Measurements from ENCODE around the gene COL8A1. TPM values are rescaled to one million over a fixed set of nuclear protein-coding genes. Genes with fewer than 3 reads are reported as not detected.
A peak's percentile ranks its signal among the peaks of the same experiment; 100 is the strongest.

The COL8A1 gene
- polyA plus RNA-seq, 1 donor: 6.6 TPM

- Histone ChIP-seq H3K9me3 (ENCODE audit: control insufficient read depth, low read depth, low read length) (no peaks in the 10 kb centered on the region), H3K27me3 (ENCODE audit: control insufficient read depth, insufficient read depth, low read length) (no peaks in the 10 kb centered on the region), H3K4me1 (ENCODE audit: control insufficient read depth, insufficient read depth, low read length) (no peaks in the 10 kb centered on the region), H3K36me3 (ENCODE audit: control insufficient read depth, insufficient read depth, low read length) (no peaks in the 10 kb centered on the region), H3K4me3 (ENCODE audit: low read length) (no peak overlapping the region), H3K27ac (ENCODE audit: low read length) (no peak overlapping the region)
- WGBS (ENCODE audit: insufficient coverage, low lambda C conversion rate): no CpG with 5 or more reads among the region's 1 CpG
- DNase-seq: no peak
Observed at GRCh38 chr3:99686469-99686868, 48.1 kb downstream of the COL8A1 start.

GRCh38 chr3:99686955-99687612, 48.7 kb downstream of the COL8A1 start:
- Histone ChIP-seq H3K36me3 (ENCODE audit: control insufficient read depth, insufficient read depth, low read length) (no peaks in the 10 kb centered on the region), H3K4me1 (ENCODE audit: control insufficient read depth, insufficient read depth, low read length) (no peaks in the 10 kb centered on the region), H3K27ac (ENCODE audit: low read length) (no peak overlapping the region), H3K4me3 (ENCODE audit: low read length) (no peak overlapping the region), H3K9me3 (ENCODE audit: control insufficient read depth, low read depth, low read length) (no peaks in the 10 kb centered on the region), H3K27me3 (ENCODE audit: control insufficient read depth, insufficient read depth, low read length) (no peaks in the 10 kb centered on the region)
- WGBS (ENCODE audit: insufficient coverage, low lambda C conversion rate): no CpG with 5 or more reads among the region's 8 CpGs
- peak in 1 of 2 donors; percentile 12 for DNase-seq

- no peaks in the 10 kb centered on the region for H3K27me3 ChIP-seq (ENCODE audit: control insufficient read depth, insufficient read depth, low read length)
- no peak for DNase-seq
- H3K4me3 ChIP-seq (ENCODE audit: low read length): no peak overlapping the region
- WGBS (ENCODE audit: insufficient coverage, low lambda C conversion rate): 20% methylated on average over 1 of the region's 4 CpGs
- no peaks in the 10 kb centered on the region for H3K36me3 ChIP-seq (ENCODE audit: control insufficient read depth, insufficient read depth, low read length)
- no peaks in the 10 kb centered on the region for H3K4me1 ChIP-seq (ENCODE audit: control insufficient read depth, insufficient read depth, low read length)
- H3K9me3 ChIP-seq (ENCODE audit: control insufficient read depth, low read depth, low read length): no peaks in the 10 kb centered on the region
- H3K27ac ChIP-seq (ENCODE audit: low read length): no peak overlapping the region
Observed at GRCh38 chr3:99690761-99691369, 52.5 kb downstream of the COL8A1 start.

- H3K4me3 ChIP-seq (ENCODE audit: low read length): no peak overlapping the region
Observed at GRCh38 chr3:99693636-99694035, 55.2 kb downstream of the COL8A1 start.

GRCh38 chr3:99696497-99696896, 58.1 kb downstream of the COL8A1 start:
- no peak overlapping the region for H3K27ac ChIP-seq (ENCODE audit: low read length)
- DNase-seq: no peak
- no peak overlapping the region for H3K4me3 ChIP-seq (ENCODE audit: low read length)
- H3K4me1 ChIP-seq (ENCODE audit: control insufficient read depth, insufficient read depth, low read length): no peaks in the 10 kb centered on the region
- no peaks in the 10 kb centered on the region for H3K9me3 ChIP-seq (ENCODE audit: control insufficient read depth, low read depth, low read length)
- WGBS (ENCODE audit: insufficient coverage, low lambda C conversion rate): 100% methylated on average over 2 of the region's 5 CpGs
- H3K36me3 ChIP-seq (ENCODE audit: control insufficient read depth, insufficient read depth, low read length): no peaks in the 10 kb centered on the region
- no peaks in the 10 kb centered on the region for H3K27me3 ChIP-seq (ENCODE audit: control insufficient read depth, insufficient read depth, low read length)

More at GRCh38 chr3:99693636-99694035, 55.2 kb downstream of the COL8A1 start:
- no peak for DNase-seq
- no peaks in the 10 kb centered on the region for H3K9me3 ChIP-seq (ENCODE audit: control insufficient read depth, low read depth, low read length)
- H3K36me3 ChIP-seq (ENCODE audit: control insufficient read depth, insufficient read depth, low read length): no peaks in the 10 kb centered on the region
- H3K27ac ChIP-seq (ENCODE audit: low read length): no peak overlapping the region
- 64% methylated on average over 2 of the region's 2 CpGs for WGBS (ENCODE audit: insufficient coverage, low lambda C conversion rate)
- no peaks in the 10 kb centered on the region for H3K27me3 ChIP-seq (ENCODE audit: control insufficient read depth, insufficient read depth, low read length)
- H3K4me1 ChIP-seq (ENCODE audit: control insufficient read depth, insufficient read depth, low read length): no peaks in the 10 kb centered on the region

GRCh38 chr3:99697250-99697649, 58.9 kb downstream of the COL8A1 start:
- H3K36me3 ChIP-seq (ENCODE audit: control insufficient read depth, insufficient read depth, low read length): no peaks in the 10 kb centered on the region
- no peak for DNase-seq
- 83% methylated on average over 1 of the region's 5 CpGs for WGBS (ENCODE audit: insufficient coverage, low lambda C conversion rate)
- no peak overlapping the region for H3K27ac ChIP-seq (ENCODE audit: low read length)
- H3K4me1 ChIP-seq (ENCODE audit: control insufficient read depth, insufficient read depth, low read length): no peaks in the 10 kb centered on the region
- H3K9me3 ChIP-seq (ENCODE audit: control insufficient read depth, low read depth, low read length): no peaks in the 10 kb centered on the region
- no peak overlapping the region for H3K4me3 ChIP-seq (ENCODE audit: low read length)
- no peaks in the 10 kb centered on the region for H3K27me3 ChIP-seq (ENCODE audit: control insufficient read depth, insufficient read depth, low read length)

- Histone ChIP-seq H3K27me3 (ENCODE audit: control insufficient read depth, insufficient read depth, low read length) (no peaks in the 10 kb centered on the region), H3K4me3 (ENCODE audit: low read length) (no peak overlapping the region), H3K9me3 (ENCODE audit: control insufficient read depth, low read depth, low read length) (no peaks in the 10 kb centered on the region), H3K36me3 (ENCODE audit: control insufficient read depth, insufficient read depth, low read length) (no peaks in the 10 kb centered on the region), H3K4me1 (ENCODE audit: control insufficient read depth, insufficient read depth, low read length) (no peaks in the 10 kb centered on the region), H3K27ac (ENCODE audit: low read length) (no peak overlapping the region)
- 79% methylated on average over 2 of the region's 2 CpGs for WGBS (ENCODE audit: insufficient coverage, low lambda C conversion rate)
- no peak for DNase-seq
Observed at GRCh38 chr3:99698932-99699331, 60.5 kb downstream of the COL8A1 start.

GRCh38 chr3:99699841-99700240, 61.4 kb downstream of the COL8A1 start:
- H3K27ac ChIP-seq (ENCODE audit: low read length): no peak overlapping the region
- DNase-seq: no peak
- no peaks in the 10 kb centered on the region for H3K9me3 ChIP-seq (ENCODE audit: control insufficient read depth, low read depth, low read length)
- WGBS (ENCODE audit: insufficient coverage, low lambda C conversion rate): 96% methylated on average over 4 of the region's 9 CpGs
- H3K4me3 ChIP-seq (ENCODE audit: low read length): no peak overlapping the region
- H3K36me3 ChIP-seq (ENCODE audit: control insufficient read depth, insufficient read depth, low read length): no peaks in the 10 kb centered on the region
- no peaks in the 10 kb centered on the region for H3K4me1 ChIP-seq (ENCODE audit: control insufficient read depth, insufficient read depth, low read length)
- H3K27me3 ChIP-seq (ENCODE audit: control insufficient read depth, insufficient read depth, low read length): no peaks in the 10 kb centered on the region

GRCh38 chr3:99700631-99701268, 62.4 kb downstream of the COL8A1 start:
- no peak for DNase-seq
- whole genome bisulfite sequencing (ENCODE audit: insufficient coverage, low lambda C conversion rate): no CpG with 5 or more reads among the region's 8 CpGs
- no peaks in the 10 kb centered on the region for H3K4me1 ChIP-seq (ENCODE audit: control insufficient read depth, insufficient read depth, low read length)
- H3K36me3 ChIP-seq (ENCODE audit: control insufficient read depth, insufficient read depth, low read length): no peaks in the 10 kb centered on the region
- no peaks in the 10 kb centered on the region for H3K9me3 ChIP-seq (ENCODE audit: control insufficient read depth, low read depth, low read length)
- no peak overlapping the region for H3K4me3 ChIP-seq (ENCODE audit: low read length)
- H3K27ac ChIP-seq (ENCODE audit: low read length): no peak overlapping the region
- no peaks in the 10 kb centered on the region for H3K27me3 ChIP-seq (ENCODE audit: control insufficient read depth, insufficient read depth, low read length)

GRCh38 chr3:99702953-99703943, 64.9 kb downstream of the COL8A1 start:
- Histone ChIP-seq H3K27ac (ENCODE audit: low read length) (no peak overlapping the region), H3K27me3 (ENCODE audit: control insufficient read depth, insufficient read depth, low read length) (no peaks in the 10 kb centered on the region), H3K4me1 (ENCODE audit: control insufficient read depth, insufficient read depth, low read length) (no peaks in the 10 kb centered on the region), H3K4me3 (ENCODE audit: low read length) (no peak overlapping the region), H3K9me3 (ENCODE audit: control insufficient read depth, low read depth, low read length) (no peaks in the 10 kb centered on the region), H3K36me3 (ENCODE audit: control insufficient read depth, insufficient read depth, low read length) (no peaks in the 10 kb centered on the region)
- no peak for DNase-seq
- WGBS (ENCODE audit: insufficient coverage, low lambda C conversion rate): 80% methylated on average over 1 of the region's 7 CpGs
